Measurements from ENCODE around the gene RHOT2.

RHOT2 gene

DNA sequence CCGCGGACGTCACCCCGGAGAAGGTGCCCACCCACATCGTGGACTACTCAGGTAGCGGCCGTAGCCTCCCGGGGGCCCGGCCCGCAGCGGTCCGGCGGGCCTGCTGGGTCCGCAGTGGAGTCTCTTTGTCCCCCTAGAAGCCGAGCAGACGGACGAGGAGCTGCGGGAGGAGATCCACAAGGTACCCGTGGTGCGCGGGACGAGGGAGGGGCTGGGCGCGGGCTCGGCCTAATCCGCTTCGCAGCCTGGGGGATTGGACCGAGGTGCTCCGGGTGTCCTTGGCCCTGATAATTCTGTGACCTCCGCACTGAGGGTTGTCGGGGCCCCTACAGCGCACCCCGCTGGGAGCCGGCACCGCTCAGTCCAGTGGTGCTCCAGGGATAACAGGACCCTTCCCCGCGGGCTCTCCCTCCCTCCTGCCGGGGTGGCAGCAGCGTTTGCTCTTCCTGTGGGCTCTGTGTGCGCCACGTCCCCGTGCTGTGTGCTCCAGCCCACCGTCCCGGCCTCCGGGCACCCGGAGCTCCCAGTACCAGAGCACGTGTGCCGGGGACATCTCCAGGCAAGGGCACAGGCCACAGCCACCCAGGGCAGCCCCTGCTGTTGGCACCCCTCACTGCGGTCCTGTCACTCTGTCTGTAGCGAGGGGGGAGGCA, 713 bp downstream of the RHOT2 start:
- Mint-ChIP-seq H3K9me3 (no peaks in the 10 kb centered on the region), H3K4me3 (peak overlapping the region; percentile 77), H3K36me3 (ENCODE audit: low read depth) (peaks cover 16% of the 10 kb centered on the region), H3K27ac (peak overlapping the region; percentile 45), H3K4me1 (ENCODE audit: low read depth) (peaks cover 14% of the 10 kb centered on the region), H3K27me3 (no peaks in the 10 kb centered on the region)

DNA sequence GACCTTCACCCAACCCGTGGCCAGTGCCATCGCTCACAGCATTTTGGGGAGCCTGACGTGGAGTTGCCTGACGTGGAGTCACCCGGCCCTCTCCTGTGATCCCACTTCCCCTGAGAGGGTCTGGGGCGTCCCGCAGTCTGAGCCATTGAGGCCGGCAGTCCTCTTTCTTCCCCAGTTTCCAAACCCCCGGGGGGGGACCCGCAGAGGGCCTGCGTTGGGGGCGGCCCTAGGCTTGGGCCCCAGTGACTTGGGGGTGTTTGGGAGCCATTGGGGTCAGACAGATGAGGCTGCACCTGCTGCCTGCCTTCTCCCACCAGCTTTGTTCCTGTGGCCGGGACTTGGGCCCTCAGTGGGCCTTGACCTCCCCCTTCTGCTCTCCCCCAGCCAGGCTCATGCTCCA, 1.7 kb downstream of the RHOT2 start:
- no peak overlapping the region for H3K27ac Mint-ChIP-seq
- no peaks in the 10 kb centered on the region for H3K9me3 Mint-ChIP-seq
- peaks cover 16% of the 10 kb centered on the region for H3K36me3 Mint-ChIP-seq (ENCODE audit: low read depth)
- peak overlapping the region; percentile 77 for H3K4me3 Mint-ChIP-seq
- no peaks in the 10 kb centered on the region for H3K27me3 Mint-ChIP-seq
- H3K4me1 Mint-ChIP-seq (ENCODE audit: low read depth) = peaks cover 14% of the 10 kb centered on the region

DNA sequence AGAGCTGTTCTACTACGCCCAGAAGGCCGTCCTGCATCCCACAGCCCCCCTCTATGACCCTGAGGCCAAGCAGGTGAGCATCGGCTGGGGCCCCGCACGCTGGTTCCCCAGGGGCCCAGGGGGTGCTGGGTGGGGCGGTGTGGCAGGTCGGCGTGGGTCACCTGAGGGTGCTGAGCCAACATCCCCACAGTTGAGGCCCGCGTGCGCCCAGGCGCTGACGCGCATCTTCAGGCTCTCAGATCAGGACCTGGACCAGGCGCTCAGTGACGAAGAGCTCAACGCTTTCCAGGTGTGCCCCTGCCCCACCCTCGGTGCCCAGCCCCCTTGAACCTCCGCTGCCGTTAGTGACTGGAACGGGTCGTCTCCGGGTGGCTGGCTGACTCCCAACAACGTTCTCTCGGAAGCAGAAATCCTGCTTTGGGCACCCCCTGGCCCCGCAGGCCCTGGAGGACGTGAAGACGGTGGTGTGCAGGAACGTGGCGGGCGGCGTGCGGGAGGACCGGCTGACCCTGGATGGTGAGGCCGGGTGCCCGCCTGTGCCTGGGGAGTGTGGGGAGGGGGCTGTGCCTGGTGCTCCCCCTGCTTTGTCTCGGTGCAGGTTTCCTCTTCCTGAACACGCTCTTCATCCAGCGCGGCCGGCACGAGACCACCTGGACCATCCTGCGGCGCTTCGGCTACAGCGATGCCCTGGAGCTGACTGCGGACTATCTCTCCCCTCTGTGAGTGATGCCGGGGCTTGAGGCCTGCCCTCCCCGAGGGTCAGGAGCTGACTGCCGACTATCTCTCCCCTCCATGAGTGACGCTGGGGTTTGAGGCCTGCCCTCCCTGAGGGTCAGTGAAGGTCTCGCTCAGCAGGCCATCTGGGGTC, 2.8 kb downstream of the RHOT2 start:
- Mint-ChIP-seq H3K4me3 (peak overlapping the region; percentile 77), H3K9me3 (no peaks in the 10 kb centered on the region), H3K4me1 (ENCODE audit: low read depth) (peaks cover 18% of the 10 kb centered on the region), H3K27ac (no peak overlapping the region), H3K27me3 (no peaks in the 10 kb centered on the region), H3K36me3 (ENCODE audit: low read depth) (peaks cover 16% of the 10 kb centered on the region)

DNA sequence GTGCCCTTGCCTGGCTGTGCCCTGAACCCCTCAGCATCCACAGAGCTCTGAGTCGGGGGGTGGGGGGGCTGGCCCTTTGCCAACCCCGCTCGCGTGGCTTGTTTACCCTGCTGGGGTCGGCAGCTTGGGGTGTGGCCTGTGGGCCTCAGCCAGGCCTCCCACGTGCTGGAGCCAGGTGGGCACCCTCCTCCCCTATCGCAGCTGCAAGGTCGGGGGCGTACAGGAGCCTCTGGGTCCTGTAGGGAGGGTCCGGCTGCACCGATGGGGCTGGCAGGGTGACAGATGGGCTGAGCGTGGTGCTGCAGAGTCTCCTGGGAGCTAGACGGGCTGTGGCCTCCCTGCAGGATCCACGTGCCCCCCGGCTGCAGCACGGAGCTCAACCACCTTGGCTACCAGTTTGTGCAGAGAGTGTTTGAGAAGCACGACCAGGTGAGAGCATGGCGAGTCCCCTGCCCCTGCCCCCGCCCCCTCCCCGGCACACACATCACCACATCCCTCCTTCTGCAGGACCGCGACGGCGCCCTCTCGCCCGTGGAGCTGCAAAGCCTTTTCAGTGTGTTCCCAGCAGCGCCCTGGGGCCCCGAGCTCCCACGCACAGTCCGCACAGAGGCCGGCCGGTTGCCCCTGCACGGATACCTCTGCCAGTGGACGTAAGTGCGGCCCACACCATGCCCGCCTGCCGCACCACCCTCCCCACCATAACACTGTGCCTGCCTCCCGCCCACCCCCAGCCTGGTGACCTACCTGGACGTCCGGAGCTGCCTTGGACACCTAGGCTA, 3.6 kb downstream of the RHOT2 start:
- Mint-ChIP-seq H3K27me3 (no peaks in the 10 kb centered on the region), H3K4me1 (ENCODE audit: low read depth) (peaks cover 18% of the 10 kb centered on the region), H3K27ac (no peak overlapping the region), H3K4me3 (no peak overlapping the region), H3K36me3 (ENCODE audit: low read depth) (peaks cover 16% of the 10 kb centered on the region), H3K9me3 (no peaks in the 10 kb centered on the region)

DNA sequence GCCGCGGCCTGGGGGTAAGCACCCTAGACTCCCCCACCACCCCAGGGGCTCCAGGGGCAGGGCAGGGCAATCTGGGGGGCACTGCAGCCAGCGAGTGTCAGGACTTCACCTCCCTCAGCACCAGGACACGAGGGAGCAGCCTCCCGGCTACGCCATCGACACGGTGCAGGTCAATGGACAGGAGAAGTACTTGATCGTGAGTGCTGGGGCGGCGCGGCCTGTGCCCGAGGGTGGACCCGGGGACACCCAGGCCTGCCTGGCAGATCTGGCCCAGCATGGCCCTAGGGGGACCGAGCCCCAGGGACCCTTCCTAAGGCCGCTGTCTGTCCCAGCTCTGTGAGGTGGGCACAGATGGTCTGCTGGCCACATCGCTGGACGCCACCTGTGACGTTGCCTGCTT, 4.4 kb downstream of the RHOT2 start:
- peaks cover 16% of the 10 kb centered on the region for H3K36me3 Mint-ChIP-seq (ENCODE audit: low read depth)

DNA sequence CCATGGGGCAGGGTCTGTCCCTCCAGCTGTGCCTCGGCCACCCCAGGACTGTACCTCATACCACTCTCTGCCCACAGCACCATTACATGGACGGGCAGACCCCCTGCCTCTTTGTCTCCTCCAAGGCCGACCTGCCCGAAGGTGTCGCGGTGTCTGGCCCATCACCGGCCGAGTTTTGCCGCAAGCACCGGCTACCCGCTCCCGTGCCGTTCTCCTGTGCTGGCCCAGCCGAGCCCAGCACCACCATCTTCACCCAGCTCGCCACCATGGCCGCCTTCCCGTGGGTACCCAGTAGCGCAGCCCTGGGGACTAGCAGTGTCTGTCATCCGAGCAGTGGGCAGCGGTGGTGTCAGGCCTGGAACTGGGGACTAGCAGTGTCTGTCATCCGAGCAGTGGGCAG, 4.9 kb downstream of the RHOT2 start:
- no peak overlapping the region for H3K4me3 Mint-ChIP-seq
- H3K27ac Mint-ChIP-seq = no peak overlapping the region
- no peaks in the 10 kb centered on the region for H3K9me3 Mint-ChIP-seq
- H3K4me1 Mint-ChIP-seq (ENCODE audit: low read depth) = peaks cover 14% of the 10 kb centered on the region
- no peaks in the 10 kb centered on the region for H3K27me3 Mint-ChIP-seq
- peaks cover 16% of the 10 kb centered on the region for H3K36me3 Mint-ChIP-seq (ENCODE audit: low read depth)

More for the DNA sequence above, 4.4 kb downstream of the RHOT2 start:
- H3K27me3 Mint-ChIP-seq = no peaks in the 10 kb centered on the region
- no peaks in the 10 kb centered on the region for H3K9me3 Mint-ChIP-seq
- H3K4me1 Mint-ChIP-seq (ENCODE audit: low read depth) = peaks cover 18% of the 10 kb centered on the region
- H3K4me3 Mint-ChIP-seq = no peak overlapping the region
- no peak overlapping the region for H3K27ac Mint-ChIP-seq

DNA sequence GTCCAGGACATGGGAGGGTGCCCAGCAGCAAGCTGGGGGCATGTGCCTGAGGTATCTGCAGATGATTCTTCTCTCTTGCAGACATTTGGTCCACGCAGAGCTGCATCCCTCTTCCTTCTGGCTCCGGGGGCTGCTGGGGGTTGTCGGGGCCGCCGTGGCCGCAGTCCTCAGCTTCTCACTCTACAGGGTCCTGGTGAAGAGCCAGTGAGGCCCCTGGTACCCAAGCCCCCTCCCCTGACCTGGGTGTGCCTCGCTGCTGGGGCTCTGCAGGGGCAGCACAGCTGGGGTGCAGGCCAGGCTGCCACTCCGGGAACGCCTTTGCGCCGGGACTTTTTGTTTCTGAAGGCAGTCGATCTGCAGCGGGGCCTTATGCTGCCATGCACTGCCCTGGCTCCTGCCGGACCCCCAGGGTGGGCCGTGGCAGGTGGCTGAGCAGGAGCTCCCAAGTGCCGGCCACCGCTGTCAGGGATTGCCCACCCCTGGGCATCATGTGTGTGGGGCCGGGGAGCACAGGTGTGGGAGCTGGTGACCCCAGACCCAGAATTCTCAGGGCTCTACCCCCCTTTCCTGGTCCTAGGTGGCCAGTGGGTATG, 5.6 kb downstream of the RHOT2 start:
- no peak overlapping the region for H3K4me3 Mint-ChIP-seq
- H3K27ac Mint-ChIP-seq = no peak overlapping the region
- H3K9me3 Mint-ChIP-seq = no peaks in the 10 kb centered on the region
- H3K4me1 Mint-ChIP-seq (ENCODE audit: low read depth) = peaks cover 14% of the 10 kb centered on the region
- peaks cover 16% of the 10 kb centered on the region for H3K36me3 Mint-ChIP-seq (ENCODE audit: low read depth)
- H3K27me3 Mint-ChIP-seq = no peaks in the 10 kb centered on the region

DNA sequence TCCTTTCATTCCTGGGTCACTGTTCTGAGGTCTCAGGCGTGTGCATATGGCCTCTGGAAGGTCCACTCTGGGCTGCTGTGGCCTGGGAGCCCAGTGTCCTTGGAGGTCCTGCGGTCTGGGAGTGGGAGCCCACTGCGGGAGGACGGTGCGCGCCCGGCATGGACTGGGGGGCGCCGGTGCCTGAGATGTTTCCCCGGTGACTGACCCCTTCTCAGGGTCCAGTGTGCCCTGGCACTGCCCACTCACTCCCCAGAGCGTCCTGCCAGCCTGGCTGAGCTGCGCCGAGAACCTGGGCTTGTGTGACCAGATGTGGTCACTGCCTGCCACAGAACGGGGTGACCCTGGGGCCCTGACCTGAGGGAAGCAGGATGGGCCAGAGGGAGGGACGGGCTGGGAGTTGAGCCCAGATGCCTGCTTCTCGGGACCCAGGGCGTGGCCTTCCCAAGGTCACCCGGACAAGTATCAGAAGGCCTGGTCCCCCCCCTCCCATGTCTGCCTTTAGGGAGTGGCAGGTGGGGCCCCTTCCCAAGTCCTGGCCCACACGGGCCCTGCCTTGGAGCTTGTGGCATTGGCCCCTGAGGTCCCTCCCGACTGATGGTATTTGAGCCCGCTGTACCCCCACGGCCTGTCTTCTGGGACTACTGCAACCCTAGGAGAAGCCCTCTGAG, 6.4 kb downstream of the RHOT2 start:
- Mint-ChIP-seq H3K36me3 (ENCODE audit: low read depth) (peaks cover 16% of the 10 kb centered on the region), H3K4me1 (ENCODE audit: low read depth) (peaks cover 10% of the 10 kb centered on the region), H3K9me3 (no peaks in the 10 kb centered on the region), H3K27me3 (no peaks in the 10 kb centered on the region), H3K4me3 (no peak overlapping the region), H3K27ac (no peak overlapping the region)

DNA sequence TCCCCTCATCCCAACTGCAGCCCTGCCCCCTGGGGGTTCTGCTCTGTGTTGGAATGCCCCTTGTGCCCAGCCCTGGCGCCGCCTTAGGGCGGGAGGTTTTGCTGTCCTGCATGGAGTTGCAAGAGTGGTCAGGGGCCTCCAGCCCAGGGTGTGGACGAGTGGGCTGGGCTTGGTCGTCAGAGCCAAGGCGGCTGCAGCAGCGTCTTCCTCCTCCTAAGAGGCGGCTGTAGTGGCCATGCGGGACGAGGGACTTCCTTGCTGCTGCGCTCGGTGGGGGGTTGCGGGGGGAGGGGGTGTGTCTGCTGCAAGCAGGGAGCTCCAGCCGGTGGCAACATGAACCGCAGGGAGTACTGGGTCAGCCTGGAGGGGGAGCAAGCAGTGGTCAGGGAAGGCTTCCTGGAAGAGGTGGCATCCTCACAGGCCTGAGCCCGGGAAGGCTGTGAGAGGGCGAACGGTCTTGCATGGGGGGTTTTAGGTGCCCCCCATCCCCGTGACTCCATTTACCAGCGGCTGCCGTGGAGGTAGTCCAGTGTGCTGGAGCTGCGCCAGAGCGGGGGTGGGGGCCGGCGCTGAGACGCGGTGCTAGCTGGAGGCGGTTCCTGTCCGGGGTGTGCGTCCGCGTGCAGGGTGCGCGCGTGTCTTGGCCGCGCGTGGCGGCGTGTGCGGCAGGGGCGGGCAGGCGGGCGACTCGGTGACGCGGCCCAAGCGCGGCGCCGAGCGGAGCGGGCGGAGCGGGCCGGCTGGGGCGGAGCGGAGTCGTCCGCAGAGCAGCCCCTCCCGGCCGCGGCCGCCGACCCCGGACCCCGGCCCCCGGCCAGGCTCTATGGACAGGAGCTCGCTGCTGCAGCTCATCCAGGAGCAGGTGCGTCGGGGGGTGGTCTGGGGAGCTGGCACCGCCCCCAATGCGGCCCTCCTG, 7.3 kb downstream of the RHOT2 start, which contains the start of gene RHBDL1:
Gene RHBDL1, plus strand, starts transcription at position 704 of the 916 bp plus-strand sequence. Its CDS starts 120 bp downstream, at position 824.
- H3K27me3 Mint-ChIP-seq = no peaks in the 10 kb centered on the region
- peaks cover 11% of the 10 kb centered on the region for H3K36me3 Mint-ChIP-seq (ENCODE audit: low read depth)
- no peaks in the 10 kb centered on the region for H3K9me3 Mint-ChIP-seq
- H3K4me3 Mint-ChIP-seq = no peak within 1 kb of the TSS
- H3K27ac Mint-ChIP-seq = no peak within 1 kb of the TSS
- H3K4me1 Mint-ChIP-seq (ENCODE audit: low read depth) = peaks cover 8% of the 10 kb centered on the region

DNA sequence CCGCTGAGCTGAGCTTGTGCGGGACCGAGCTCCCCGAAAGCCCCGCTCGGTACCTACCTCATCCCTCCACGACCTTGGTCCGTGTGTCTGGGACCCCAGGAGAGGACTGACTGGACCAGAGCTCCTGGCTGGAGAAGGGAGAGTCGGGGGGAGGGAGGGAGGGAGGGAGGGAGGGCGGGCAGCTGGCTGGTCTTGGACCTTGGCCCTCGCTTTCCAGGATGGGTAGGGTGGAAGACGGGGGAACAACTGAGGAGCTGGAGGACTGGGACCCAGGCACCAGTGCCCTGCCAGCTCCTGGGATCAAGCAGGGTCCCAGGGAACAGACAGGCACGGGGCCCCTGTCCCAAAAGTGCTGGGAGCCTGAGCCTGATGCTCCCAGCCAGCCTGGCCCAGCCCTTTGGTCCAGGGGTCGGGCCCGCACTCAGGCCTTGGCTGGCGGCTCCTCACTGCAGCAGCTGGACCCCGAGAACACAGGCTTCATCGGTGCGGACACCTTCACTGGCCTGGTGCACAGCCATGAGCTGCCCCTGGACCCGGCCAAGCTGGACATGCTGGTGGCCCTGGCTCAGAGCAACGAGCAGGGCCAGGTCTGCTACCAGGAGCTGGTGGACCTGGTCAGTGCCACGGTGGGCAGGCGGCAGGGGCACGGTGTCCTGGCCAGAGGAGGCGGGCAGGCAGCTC, 8.1 kb downstream of the RHOT2 start:
- H3K4me3 Mint-ChIP-seq = no peak overlapping the region
- no peak overlapping the region for H3K27ac Mint-ChIP-seq
- no peaks in the 10 kb centered on the region for H3K9me3 Mint-ChIP-seq
- peaks cover 9% of the 10 kb centered on the region for H3K4me1 Mint-ChIP-seq (ENCODE audit: low read depth)
- no peaks in the 10 kb centered on the region for H3K27me3 Mint-ChIP-seq
- peaks cover 10% of the 10 kb centered on the region for H3K36me3 Mint-ChIP-seq (ENCODE audit: low read depth)

DNA sequence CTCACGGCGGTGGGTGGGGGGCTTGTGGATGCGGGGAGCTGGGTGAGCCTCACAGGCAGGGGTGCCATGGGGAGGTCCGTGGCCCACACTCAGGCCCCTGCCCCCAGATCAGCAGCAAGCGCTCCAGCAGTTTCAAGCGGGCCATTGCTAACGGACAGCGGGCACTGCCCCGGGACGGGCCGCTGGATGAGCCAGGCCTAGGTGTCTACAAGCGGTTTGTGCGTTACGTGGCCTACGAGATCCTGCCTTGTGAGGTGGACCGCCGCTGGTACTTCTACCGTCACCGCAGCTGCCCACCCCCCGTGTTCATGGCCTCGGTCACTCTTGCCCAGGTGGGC, 8.6 kb downstream of the RHOT2 start:
- no peaks in the 10 kb centered on the region for H3K27me3 Mint-ChIP-seq
- H3K27ac Mint-ChIP-seq = no peak overlapping the region
- H3K9me3 Mint-ChIP-seq = no peaks in the 10 kb centered on the region
- no peak overlapping the region for H3K4me3 Mint-ChIP-seq
- peaks cover 13% of the 10 kb centered on the region for H3K36me3 Mint-ChIP-seq (ENCODE audit: low read depth)
- H3K4me1 Mint-ChIP-seq (ENCODE audit: low read depth) = peaks cover 14% of the 10 kb centered on the region

DNA sequence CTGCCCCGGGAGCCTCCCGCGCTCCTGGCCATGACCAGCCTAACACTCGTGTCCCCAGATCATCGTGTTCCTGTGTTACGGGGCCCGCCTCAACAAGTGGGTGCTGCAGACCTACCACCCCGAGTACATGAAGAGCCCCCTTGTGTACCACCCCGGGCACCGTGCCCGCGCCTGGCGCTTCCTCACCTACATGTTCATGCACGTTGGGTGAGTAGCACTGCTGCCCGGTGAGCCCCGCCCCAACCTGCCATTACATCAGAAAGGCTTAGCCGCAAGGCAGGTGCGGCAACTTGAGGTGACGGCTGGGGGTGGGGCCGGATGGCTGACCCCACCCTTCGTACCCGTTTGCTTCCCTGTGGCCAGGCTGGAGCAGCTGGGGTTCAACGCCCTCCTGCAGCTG, 9.0 kb downstream of the RHOT2 start:
- peaks cover 18% of the 10 kb centered on the region for H3K4me1 Mint-ChIP-seq (ENCODE audit: low read depth)
- no peaks in the 10 kb centered on the region for H3K27me3 Mint-ChIP-seq
- H3K4me3 Mint-ChIP-seq = no peak overlapping the region
- H3K36me3 Mint-ChIP-seq (ENCODE audit: low read depth) = peaks cover 17% of the 10 kb centered on the region
- no peak overlapping the region for H3K27ac Mint-ChIP-seq
- H3K9me3 Mint-ChIP-seq = no peaks in the 10 kb centered on the region

Measured in stimulated activated naive CD8-positive, alpha-beta T cell treated with anti-CD3 and anti-CD28 coated beads, Interleukin-15, Interleukin-2, amounts not matched to agents 100 ng/mL and 50 ng/mL, for 24 hours (primary cell).